Neural cell (in vitro differentiated cells): Measurements from ENCODE around the gene GEMIN2. TPM values are rescaled to one million over a fixed set of nuclear protein-coding genes. Genes with fewer than 3 reads are reported as not detected.
"Not testable (repeated sequence)": the region's sequence is repeated elsewhere in the genome, so short reads cannot be mapped to it uniquely, and the experiment has no call there.

Experiments used
- H2AFZ ChIP-seq: fragments of 200-600, 300-800 bp; sonication (generic), shearing (Covaris generic); 2 replicates; pipeline ENCODE4 v1.6.0; 2014; ENCODE audit warnings: low read depth, mild to moderate bottlenecking, antibody characterized with exemption, low read length, moderate library complexity
- H3F3A ChIP-seq: fragments of 200-600 bp; shearing (Covaris generic); 2 replicates; pipeline ENCODE4 v1.6.1; 2016; ENCODE audit warnings: mild to moderate bottlenecking, moderate library complexity, mixed read lengths, antibody characterized with exemption, low read length; ENCODE audit not compliant: insufficient read depth, poor library complexity, severe bottlenecking
- H3K27ac ChIP-seq: fragments of 200-600, 300-800 bp; sonication (generic), shearing (Covaris generic); 2 replicates; pipeline ENCODE4 v1.5.1; 2014; ENCODE audit warnings: mild to moderate bottlenecking, low read length, moderate library complexity
- H3K27me3 ChIP-seq: fragments of 300-800, 200-600 bp; sonication (generic), shearing (Covaris generic); 2 replicates; pipeline ENCODE4 v1.6.0; 2014; ENCODE audit warnings: mild to moderate bottlenecking, low read depth, low read length, moderate library complexity; ENCODE audit not compliant: insufficient read depth
- H3K36me3 ChIP-seq: fragments of 300-800, 200-600 bp; sonication (generic), shearing (Covaris generic); 2 replicates; pipeline ENCODE4 v1.5.1; 2014; ENCODE audit warnings: mild to moderate bottlenecking, antibody characterized with exemption, low read length, moderate library complexity; ENCODE audit not compliant: insufficient read depth
- H3K4me2 ChIP-seq: fragments of 300-800, 200-600 bp; sonication (generic), shearing (Covaris generic); 2 replicates; pipeline ENCODE4 v1.6.0; 2014; ENCODE audit warnings: mild to moderate bottlenecking, low read length
- H3K4me3 ChIP-seq: fragments of 300-800, 200-600 bp; sonication (generic), shearing (Covaris generic); 2 replicates; pipeline ENCODE4 v1.5.1; 2014; ENCODE audit warnings: mild to moderate bottlenecking, low read length, moderate library complexity
- H3K79me2 ChIP-seq: fragments of 200-600 bp; shearing (Covaris generic); replicated peaks from 2 replicates; pipeline ENCODE4 v1.6.0; 2014; ENCODE audit warnings: mild to moderate bottlenecking, low read length, moderate library complexity; ENCODE audit not compliant: insufficient read depth
- H3K9ac ChIP-seq: fragments of 300-800, 200-600 bp; sonication (generic), shearing (Covaris generic); 2 replicates; pipeline ENCODE4 v1.6.1; 2016; ENCODE audit warnings: mild to moderate bottlenecking, low read length, mixed read lengths
- H3K9me2 ChIP-seq: fragments of 200-600 bp; shearing (Covaris generic); 2 replicates; pipeline ENCODE4 v1.6.1; 2016; ENCODE audit warnings: mild to moderate bottlenecking, low read length, mixed read lengths; ENCODE audit not compliant: insufficient read depth
- H3K9me3 ChIP-seq: fragments of 200-600, 300-800 bp; sonication (generic), shearing (Covaris generic); 2 replicates; pipeline ENCODE4 v1.6.1; 2016; ENCODE audit warnings: mild to moderate bottlenecking, mixed run types, low read length, moderate library complexity, mixed read lengths
- H4K20me1 ChIP-seq: fragments of 200-600 bp; shearing (Covaris generic); 2 replicates; pipeline ENCODE4 v1.6.1; 2016; ENCODE audit warnings: mild to moderate bottlenecking, mixed run types; ENCODE audit not compliant: insufficient read depth
- CTCF ChIP-seq: fragments of 450-650 bp; IDR thresholded peaks from 2 replicates; pipeline ENCODE4 v1.5.1; 2014; ENCODE audit warnings: antibody characterized with exemption, mild to moderate bottlenecking, moderate library complexity; ENCODE audit not compliant: poor library complexity, severe bottlenecking
- EP300 ChIP-seq: fragments of 450-650 bp; conservative IDR thresholded peaks from 2 replicates; pipeline ENCODE4 v1.6.1; 2014; ENCODE audit warnings: antibody characterized with exemption, mild to moderate bottlenecking, moderate library complexity; ENCODE audit not compliant: poor library complexity, severe bottlenecking
- EZH2 ChIP-seq: fragments of 200-600, 300-800 bp; shearing (Covaris generic), sonication (generic); IDR thresholded peaks from 2 replicates; pipeline ENCODE4 v1.6.1; 2014; ENCODE audit warnings: antibody characterized with exemption, low read length, borderline replicate concordance, mild to moderate bottlenecking; ENCODE audit not compliant: insufficient read depth, poor library complexity, severe bottlenecking
- MXI1 ChIP-seq: fragments of 450-650 bp; conservative IDR thresholded peaks from 2 replicates; pipeline ENCODE4 v1.6.1; 2014; ENCODE audit warnings: antibody characterized with exemption, mild to moderate bottlenecking; ENCODE audit not compliant: poor library complexity, severe bottlenecking
- POLR2AphosphoS5 ChIP-seq: IDR thresholded peaks from 2 replicates; pipeline ENCODE4 v1.6.1; 2012
- RAD21 ChIP-seq: fragments of 450-650 bp; conservative IDR thresholded peaks from 2 replicates; pipeline ENCODE4 v1.6.1; 2014; ENCODE audit warnings: antibody characterized with exemption, mild to moderate bottlenecking, moderate library complexity
- REST ChIP-seq: IDR thresholded peaks from 2 replicates; pipeline ENCODE4 v1.6.1; 2012; ENCODE audit warnings: borderline replicate concordance
- SMC3 ChIP-seq: fragments of 450-650 bp; conservative IDR thresholded peaks from 2 replicates; pipeline ENCODE4 v1.6.1; 2014; ENCODE audit warnings: antibody characterized with exemption, mild to moderate bottlenecking, moderate library complexity; ENCODE audit not compliant: poor library complexity
- TAF1 ChIP-seq: IDR thresholded peaks from 2 replicates; pipeline ENCODE4 v1.6.1; 2012; ENCODE audit warnings: low read depth
- polyA minus RNA-seq: library from RNA; depleted of rRNA, polyadenylated mRNA; stranded (reverse); fragments of >200 nt; gene quantifications from 2 replicates; pipeline ENCODE4 v1.2.3, GENCODE V29; 2014
- polyA plus RNA-seq: library from polyadenylated mRNA; depleted of rRNA; stranded (reverse); fragments of >200 nt; gene quantifications from 2 replicates; pipeline ENCODE4 v1.2.3, GENCODE V29; 2014

GEMIN2 gene
- 88.1 and 88.2 TPM in 2 replicates for polyA plus RNA-seq
- polyA minus RNA-seq = 55.5 and 62.5 TPM in 2 replicates

GRCh38 chr14:39114073-39114838 lies at the start of gene GEMIN2:
Gene GEMIN2 (plus strand): TSS chr14:39114323. CDS start chr14:39114339, 16 bp downstream.
- Histone ChIP-seq H3K9ac (peak within 1 kb of the TSS; percentile 73), H3K9me3 (no peaks in the 10 kb centered on the region), H3K27ac (peak within 1 kb of the TSS; percentile 80), H3K79me2 (peaks cover 8% of the 10 kb centered on the region), H4K20me1 (no peaks in the 10 kb centered on the region), H2AFZ (peak within 1 kb of the TSS; percentile 96), H3F3A (no peaks in the 10 kb centered on the region), H3K27me3 (no peaks in the 10 kb centered on the region), H3K36me3 (no peaks in the 10 kb centered on the region), H3K9me2 (no peaks in the 10 kb centered on the region), H3K4me2 (peak within 1 kb of the TSS; percentile 97), H3K4me3 (peak within 1 kb of the TSS; percentile 79)
- TF ChIP-seq EP300 = no peak
- peak; percentile 92 for TF ChIP-seq MXI1
- TF ChIP-seq REST = peak; percentile 59
- no peak for TF ChIP-seq RAD21
- TF ChIP-seq TAF1 = no peak
- TF ChIP-seq CTCF = no peak
- peak; percentile 39 for TF ChIP-seq SMC3
- TF ChIP-seq POLR2AphosphoS5 = peak; percentile 88
- no peak for TF ChIP-seq EZH2

- H3K27ac ChIP-seq, H3K79me2 ChIP-seq, H4K20me1 ChIP-seq, H3K9me2 ChIP-seq, H3K4me2 ChIP-seq, H2AFZ ChIP-seq, H3K9me3 ChIP-seq, H3K9ac ChIP-seq, H3F3A ChIP-seq, H3K27me3 ChIP-seq, H3K36me3 ChIP-seq, H3K4me3 ChIP-seq: not testable (repeated sequence)
Observed at GRCh38 chr14:39069169-39069805, 44.8 kb upstream of the GEMIN2 start.
